Tibial nerve (tissue), 4 donors: ENCODE measurements around the gene CARD11. TPM values are rescaled to one million over a fixed set of nuclear protein-coding genes. Genes with fewer than 3 reads are reported as not detected.

Experiments
- DNase-seq, 2 donors: peaks; one replicate each; pipeline ENCODE4 v3.0.0-alpha.2; 2019; ENCODE audit warnings: low spot score in 2 of 2
- H3K27ac ChIP-seq, 4 donors: fragments of 200-600 bp; sonication (generic) in 3 of 4; one replicate each; pipeline ENCODE4 v1.5.1; 2017 to 2019; ENCODE audit warnings: mild to moderate bottlenecking in 1 of 4
- H3K27me3 ChIP-seq, 2 donors: fragments of 200-600 bp; sonication (generic) in 1 of 2; one replicate each; pipeline versions ENCODE4 v1.5.1 to v1.6.0; 2017 to 2019
- H3K36me3 ChIP-seq, 3 donors: fragments of 200-600 bp; sonication (generic); one replicate each; pipeline ENCODE4 v1.5.1; 2018 to 2019
- H3K4me1 ChIP-seq, 4 donors: fragments of 200-600 bp; sonication (generic) in 3 of 4; one replicate each; pipeline ENCODE4 v1.5.1; 2017 to 2019
- H3K4me3 ChIP-seq, 4 donors: fragments of 200-600 bp; sonication (generic) in 3 of 4; one replicate each; pipeline ENCODE4 v1.5.1; 2017 to 2019; ENCODE audit warnings: mild to moderate bottlenecking in 1 of 4, moderate library complexity in 1 of 4
- H3K9me3 ChIP-seq, 4 donors: fragments of 200-600 bp; sonication (generic) in 3 of 4; one replicate each; pipeline ENCODE4 v1.5.1; 2017 to 2019
- EP300 ChIP-seq, 2 donors: sonication (generic); formaldehyde crosslinking; IDR thresholded peaks; one replicate each; pipeline ENCODE4 v1.6.1; 2017; ENCODE audit warnings: antibody characterized with exemption in 2 of 2, mild to moderate bottlenecking in 1 of 2
- POLR2A ChIP-seq, 2 donors: fragments of 450-650 bp; IDR thresholded peaks; one replicate each; pipeline ENCODE4 v1.6.1; 2017; ENCODE audit warnings: antibody characterized with exemption in 2 of 2, mild to moderate bottlenecking in 2 of 2, moderate library complexity in 2 of 2
- WGBS, 2 donors: methylation state at CpG; one replicate each; pipeline ENCODE4 v1.1.5; 2018; 5-methylcytosine and 5-hydroxymethylcytosine counted together
- total RNA-seq, 4 donors: library from RNA; depleted of rRNA; stranded (reverse); fragments of >200 nt; gene quantifications; one replicate each; pipeline ENCODE4 v1.1.0, GENCODE V29; 2016
- TF ChIP-seq, protein P1 (sequence below), 5 experiments: fragments of 200-600 bp in 3 of 5; fragments of 450-650 bp in 2 of 5; sonication (generic) in 3 of 5; IDR thresholded peaks; one replicate each; pipeline ENCODE4 v1.5.1; 2016 to 2019; ENCODE audit warnings: antibody characterized with exemption in 5 of 5, mild to moderate bottlenecking in 3 of 5, moderate library complexity in 2 of 5

Gene CARD11
- total RNA-seq, 4 donors from 2014 or later, result 2.0 to 4.8 (median 3.1) TPM

DNA sequence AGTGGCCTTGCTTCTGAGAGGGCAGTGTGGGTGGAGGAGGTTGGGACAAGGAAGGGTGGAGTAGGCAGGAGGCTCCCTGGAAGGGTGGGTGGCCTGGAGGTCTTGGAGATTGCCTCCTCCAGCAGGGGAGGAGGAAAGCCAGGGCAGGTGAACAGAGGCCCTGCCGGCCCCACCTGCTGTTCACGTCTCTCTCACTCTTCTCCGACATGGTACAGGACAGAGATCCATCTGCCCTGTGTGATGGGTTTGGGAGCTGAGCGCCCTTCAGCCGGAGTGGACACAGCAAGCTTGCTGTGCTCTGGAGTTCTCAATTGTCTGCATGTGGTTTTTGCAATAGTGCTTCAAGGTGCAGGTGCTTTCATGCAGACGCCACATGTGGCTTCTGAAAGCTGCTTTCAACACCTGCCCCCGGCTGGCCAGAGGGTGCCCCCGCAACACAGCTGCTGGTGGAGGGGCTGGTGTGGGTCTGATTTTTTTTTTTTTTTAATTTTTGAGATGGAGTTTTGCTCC lies 116.7 kb downstream of the CARD11 start:
- no peaks in the 10 kb centered on the region for H3K36me3 ChIP-seq
- H3K9me3 ChIP-seq, result no peaks in the 10 kb centered on the region
- H3K27ac ChIP-seq, result no peak overlapping the region
- TF ChIP-seq, protein P1, sequence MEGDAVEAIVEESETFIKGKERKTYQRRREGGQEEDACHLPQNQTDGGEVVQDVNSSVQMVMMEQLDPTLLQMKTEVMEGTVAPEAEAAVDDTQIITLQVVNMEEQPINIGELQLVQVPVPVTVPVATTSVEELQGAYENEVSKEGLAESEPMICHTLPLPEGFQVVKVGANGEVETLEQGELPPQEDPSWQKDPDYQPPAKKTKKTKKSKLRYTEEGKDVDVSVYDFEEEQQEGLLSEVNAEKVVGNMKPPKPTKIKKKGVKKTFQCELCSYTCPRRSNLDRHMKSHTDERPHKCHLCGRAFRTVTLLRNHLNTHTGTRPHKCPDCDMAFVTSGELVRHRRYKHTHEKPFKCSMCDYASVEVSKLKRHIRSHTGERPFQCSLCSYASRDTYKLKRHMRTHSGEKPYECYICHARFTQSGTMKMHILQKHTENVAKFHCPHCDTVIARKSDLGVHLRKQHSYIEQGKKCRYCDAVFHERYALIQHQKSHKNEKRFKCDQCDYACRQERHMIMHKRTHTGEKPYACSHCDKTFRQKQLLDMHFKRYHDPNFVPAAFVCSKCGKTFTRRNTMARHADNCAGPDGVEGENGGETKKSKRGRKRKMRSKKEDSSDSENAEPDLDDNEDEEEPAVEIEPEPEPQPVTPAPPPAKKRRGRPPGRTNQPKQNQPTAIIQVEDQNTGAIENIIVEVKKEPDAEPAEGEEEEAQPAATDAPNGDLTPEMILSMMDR (IDR thresholded peaks at IDR 0.05), result no peak
- TF ChIP-seq EP300 (IDR thresholded peaks at IDR 0.05), result no peak
- TF ChIP-seq POLR2A (IDR thresholded peaks at IDR 0.05), result no peak
- peaks cover 0 to 14% of the 10 kb centered on the region in 2 donors for H3K27me3 ChIP-seq
- no peaks in the 10 kb centered on the region for H3K4me1 ChIP-seq
- WGBS, 2 donors, result 79 to 89% methylated on average over 8 of the region's 8 CpGs
- DNase-seq, result no peak
- no peak overlapping the region for H3K4me3 ChIP-seq

DNA sequence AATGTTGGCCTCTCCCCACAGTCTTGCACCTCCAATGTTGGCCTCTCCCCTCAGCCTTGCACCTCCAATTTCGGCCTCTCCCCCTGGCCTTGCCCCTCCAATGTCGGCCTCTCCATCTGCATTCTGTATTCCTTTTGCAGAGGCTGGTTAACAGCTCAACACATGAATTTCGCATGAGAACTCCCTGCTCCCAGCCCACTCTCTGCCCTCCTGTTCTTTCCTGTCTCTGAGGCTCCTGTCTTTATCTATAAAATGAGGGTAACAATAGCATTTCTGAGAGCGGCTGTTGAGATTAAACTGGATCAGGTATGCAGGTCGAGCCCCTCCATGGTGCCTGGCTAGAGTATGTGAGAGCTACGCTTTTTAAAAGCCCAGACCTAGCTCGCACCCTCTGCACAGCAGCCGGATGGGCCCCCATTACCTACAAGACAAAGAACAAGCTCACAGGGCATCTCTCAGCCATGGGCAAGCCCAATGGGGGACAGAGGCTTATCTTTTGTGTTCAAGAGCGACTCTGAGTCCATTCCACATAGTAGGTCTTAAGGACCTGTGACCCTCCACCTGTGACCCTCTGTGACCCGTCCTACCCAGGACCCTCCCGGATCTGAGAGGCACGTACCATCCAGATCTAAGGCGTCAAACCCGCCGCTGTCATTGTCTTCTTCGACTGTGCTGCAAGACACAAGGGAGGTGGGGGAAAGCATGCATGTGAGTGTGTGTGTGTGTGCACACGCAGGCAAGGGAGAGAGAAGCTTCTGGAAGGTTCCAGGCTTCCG lies 117.4 kb downstream of the CARD11 start:
- 91 to 94% methylated on average over 18 of the region's 18 CpGs for WGBS, 2 donors
- DNase-seq, result no peak
- Histone ChIP-seq H3K4me1 (peaks cover 0 to 6% (median 0%) of the 10 kb centered on the region in 4 donors), H3K27me3 (peaks cover 0 to 14% of the 10 kb centered on the region in 2 donors), H3K4me3 (no peak overlapping the region), H3K27ac (no peak overlapping the region), H3K9me3 (no peaks in the 10 kb centered on the region), H3K36me3 (no peaks in the 10 kb centered on the region)
- TF ChIP-seq POLR2A (IDR thresholded peaks at IDR 0.05) (no peak), EP300 (IDR thresholded peaks at IDR 0.05) (no peak)
- TF ChIP-seq, protein P1 (IDR thresholded peaks at IDR 0.05), result no peak

DNA sequence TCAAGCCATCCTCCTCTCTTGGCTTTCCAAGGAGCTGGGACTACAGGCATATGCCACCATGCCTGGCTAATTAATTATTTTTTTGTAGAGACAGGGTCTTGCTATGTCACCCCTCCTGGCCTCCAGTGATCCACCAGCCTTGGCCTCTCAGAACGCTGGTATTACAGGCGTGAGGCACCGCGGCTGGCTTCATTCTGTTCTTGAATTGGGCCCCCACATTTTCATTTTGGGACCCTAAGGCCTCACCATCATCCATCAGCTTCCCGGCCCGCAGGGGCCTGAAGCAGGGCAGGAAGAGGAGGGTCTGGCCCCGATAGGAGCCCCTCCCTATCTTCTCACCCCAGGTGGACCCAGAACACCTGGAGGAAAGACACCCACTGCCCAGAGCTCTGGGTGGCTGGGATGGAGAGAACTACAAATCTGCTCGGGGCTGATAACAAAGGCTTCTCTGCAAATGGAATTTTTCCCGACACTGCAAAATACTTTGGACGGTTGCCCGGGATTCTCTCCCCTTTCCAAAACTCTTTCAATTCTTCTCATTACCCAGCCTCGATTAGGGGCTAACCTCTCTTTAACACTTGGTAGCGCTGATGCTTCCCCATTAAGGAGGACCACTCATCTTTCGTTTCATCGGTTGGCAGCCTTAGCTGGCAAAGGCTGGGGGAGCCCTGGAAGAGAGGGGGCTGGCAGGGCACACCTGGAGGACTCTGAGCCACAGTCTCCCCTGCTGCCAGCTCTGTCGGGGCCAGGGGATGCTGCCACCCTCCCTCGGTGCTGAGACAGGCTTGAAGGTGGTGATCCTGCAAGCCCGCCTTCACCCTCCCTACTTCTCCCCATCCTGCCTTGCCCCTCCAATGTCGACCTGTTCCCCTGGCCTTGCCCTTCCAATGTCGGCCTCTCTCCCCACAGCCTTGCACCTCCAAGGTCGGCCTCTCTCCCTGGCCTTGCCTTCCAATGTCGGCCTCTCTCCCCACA lies 118.5 kb downstream of the CARD11 start:
- H3K27ac ChIP-seq, result no peak overlapping the region
- DNase-seq, result no peak
- no peaks in the 10 kb centered on the region for H3K9me3 ChIP-seq
- H3K36me3 ChIP-seq, result no peaks in the 10 kb centered on the region
- WGBS, 2 donors, result 61 to 64% methylated on average over 22 of the region's 22 CpGs
- no peak overlapping the region for H3K4me3 ChIP-seq
- TF ChIP-seq POLR2A (IDR thresholded peaks at IDR 0.05) (no peak), EP300 (IDR thresholded peaks at IDR 0.05) (no peak)
- TF ChIP-seq, protein P1 (IDR thresholded peaks at IDR 0.05), result no peak
- H3K4me1 ChIP-seq, result peaks cover 0 to 8% (median 0%) of the 10 kb centered on the region in 4 donors
- peaks cover 0 to 14% of the 10 kb centered on the region in 2 donors for H3K27me3 ChIP-seq

DNA sequence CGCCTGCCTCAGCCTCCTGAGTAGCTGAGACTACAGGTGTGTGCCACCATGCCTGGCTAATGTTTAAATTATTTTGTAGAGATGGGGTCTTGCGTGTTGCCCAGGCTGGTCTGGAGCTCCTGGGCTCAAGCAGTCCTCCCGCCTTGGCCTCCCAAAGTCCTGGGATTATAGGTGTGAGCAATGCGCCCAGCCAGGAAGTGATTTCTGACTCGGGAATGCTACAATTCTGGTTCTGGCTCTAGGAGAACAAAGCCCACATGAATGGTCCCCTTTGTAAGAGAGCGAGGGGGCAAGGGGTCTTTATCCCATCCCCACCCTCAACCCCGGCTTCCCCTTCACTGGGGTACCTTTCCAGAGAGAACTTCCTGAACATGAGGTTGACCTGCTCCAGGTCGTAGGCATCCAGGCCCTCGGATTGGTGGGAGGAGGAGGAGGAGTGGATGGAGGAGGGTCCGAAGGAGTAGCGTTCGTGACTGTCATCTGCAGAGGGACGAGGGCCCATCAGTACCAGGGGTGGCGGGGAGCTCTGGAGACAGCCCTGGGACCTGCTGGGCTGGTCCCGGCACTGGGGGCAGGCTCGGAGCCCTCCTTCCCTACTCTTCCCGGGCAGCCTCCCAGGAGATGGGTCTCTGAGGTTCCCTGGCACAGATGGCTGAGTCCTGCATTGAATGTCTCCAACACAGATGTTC lies 119.6 kb downstream of the CARD11 start:
- TF ChIP-seq, protein P1 (IDR thresholded peaks at IDR 0.05), result no peak
- TF ChIP-seq EP300 (IDR thresholded peaks at IDR 0.05), result no peak
- no peak for TF ChIP-seq POLR2A (IDR thresholded peaks at IDR 0.05)
- no peaks in the 10 kb centered on the region for H3K36me3 ChIP-seq
- peaks cover 0 to 3% (median 0%) of the 10 kb centered on the region in 4 donors for H3K9me3 ChIP-seq
- peaks cover 0 to 8% of the 10 kb centered on the region in 2 donors for H3K27me3 ChIP-seq
- no peak overlapping the region for H3K4me3 ChIP-seq
- no peak overlapping the region for H3K27ac ChIP-seq
- WGBS, 2 donors, result 77 to 84% methylated on average over 16 to 17 of the region's 17 CpGs
- peaks cover 0 to 8% (median 0%) of the 10 kb centered on the region in 4 donors for H3K4me1 ChIP-seq
- DNase-seq, result no peak
